ENCODE data around the gene PPARA.

Gene PPARA

GRCh38 chr22:46275455-46276122, 125.3 kb downstream of the PPARA start:
- no peak for DNase-seq (ENCODE audit: low read depth)

DNA sequence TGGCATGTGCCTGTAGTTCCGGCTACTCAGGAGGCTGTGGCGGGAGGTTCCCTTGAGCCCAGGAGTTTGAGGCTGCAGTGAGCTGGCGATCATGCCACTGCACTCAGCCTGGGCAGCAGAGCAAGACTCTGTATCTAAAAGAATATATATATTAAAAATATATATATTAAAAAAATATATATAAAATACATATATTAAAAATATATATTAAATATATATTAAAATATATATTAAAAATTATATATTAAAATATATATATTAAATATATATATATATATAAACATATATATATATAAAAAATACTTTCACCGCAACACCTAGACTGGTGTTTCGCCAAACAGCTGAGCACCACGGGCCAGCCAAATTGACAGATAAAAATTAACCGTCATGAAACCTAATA, 126.2 kb downstream of the PPARA start:
- no peak for DNase-seq (ENCODE audit: low read depth)

GRCh38 chr22:46278656-46279645, 128.6 kb downstream of the PPARA start:
- no peak for DNase-seq (ENCODE audit: low read depth)

- no peak for DNase-seq (ENCODE audit: low read depth)
Observed at GRCh38 chr22:46280063-46280817, 129.9 kb downstream of the PPARA start.

DNA sequence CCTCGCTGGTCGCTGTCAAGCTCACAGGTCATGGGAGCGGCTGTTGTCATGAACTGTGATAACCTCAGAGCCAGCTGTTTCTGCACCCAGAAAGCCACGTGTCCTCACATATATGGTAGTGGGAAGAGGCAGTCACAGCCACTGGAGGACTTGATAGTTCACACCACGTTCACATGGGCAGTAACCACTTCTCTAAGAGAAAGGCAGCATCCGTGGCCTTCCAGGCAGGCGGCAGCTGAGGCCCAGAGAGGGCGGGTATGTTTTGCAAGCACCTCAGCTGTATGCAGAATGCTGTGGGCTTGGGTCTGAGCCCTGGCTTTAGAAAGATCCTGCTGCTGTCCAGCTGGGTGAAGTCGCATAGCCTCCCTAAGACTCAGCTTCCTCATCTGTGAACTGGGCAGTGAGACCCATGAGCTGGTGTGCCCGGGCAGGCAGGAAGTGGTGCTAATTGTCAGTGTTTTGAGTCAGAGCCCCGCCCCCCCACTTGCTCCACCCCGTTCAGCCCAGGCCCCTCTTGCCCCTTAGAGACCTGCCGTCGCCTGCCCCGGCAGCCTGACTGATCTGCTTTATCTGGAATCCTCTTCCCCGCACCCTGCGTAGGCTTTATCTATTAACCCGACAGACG, 130.8 kb downstream of the PPARA start:
- DNase-seq (ENCODE audit: low read depth), result no peak

DNA sequence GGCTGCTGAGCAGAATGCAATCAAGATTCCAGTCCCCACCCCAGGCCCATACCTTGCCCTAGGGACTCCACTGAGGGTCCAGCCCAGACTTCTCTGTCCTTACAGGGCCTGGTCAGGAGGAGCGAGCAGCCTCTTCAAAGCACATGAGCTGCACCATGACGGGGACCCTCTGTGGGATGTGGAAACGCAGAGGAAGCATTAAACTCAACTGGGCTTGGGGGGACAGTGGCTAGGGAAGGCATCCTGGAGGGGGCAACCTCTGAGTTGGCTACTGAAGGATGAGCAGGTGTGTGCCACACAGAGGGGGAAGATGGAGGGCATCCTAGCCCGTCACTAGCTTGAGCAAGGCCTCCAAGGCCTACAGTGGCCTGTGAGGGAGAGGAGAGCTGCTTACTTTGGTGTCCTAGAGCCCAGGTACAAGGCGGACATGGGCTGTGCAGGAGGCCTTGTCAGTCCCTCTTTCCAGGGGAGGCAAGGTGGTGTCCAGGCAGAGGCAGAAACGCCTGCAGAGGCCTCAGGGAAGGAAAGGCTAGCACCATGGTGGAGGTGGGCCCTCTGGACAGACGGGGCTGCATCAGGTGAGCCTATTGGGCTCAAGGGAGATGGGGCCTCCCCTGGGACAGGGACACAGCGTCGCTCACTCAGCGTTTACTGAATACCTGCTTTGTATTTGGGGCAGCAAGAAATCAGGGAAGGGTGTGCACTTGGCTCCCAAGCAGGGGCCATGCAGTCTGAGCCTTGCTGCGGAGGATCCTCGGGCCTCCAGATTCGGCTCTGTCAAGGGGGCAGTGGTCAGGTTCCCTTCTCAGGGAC, 131.7 kb downstream of the PPARA start:
- no peak for DNase-seq (ENCODE audit: low read depth)

GRCh38 chr22:46286006-46286405, 135.7 kb downstream of the PPARA start:
- DNase-seq (ENCODE audit: low read depth), result no peak

- no peak for DNase-seq (ENCODE audit: low read depth)
Observed at GRCh38 chr22:46286941-46287872, 136.9 kb downstream of the PPARA start.

GRCh38 chr22:46287873-46288751, 137.8 kb downstream of the PPARA start:
- DNase-seq (ENCODE audit: low read depth), result no peak

DNA sequence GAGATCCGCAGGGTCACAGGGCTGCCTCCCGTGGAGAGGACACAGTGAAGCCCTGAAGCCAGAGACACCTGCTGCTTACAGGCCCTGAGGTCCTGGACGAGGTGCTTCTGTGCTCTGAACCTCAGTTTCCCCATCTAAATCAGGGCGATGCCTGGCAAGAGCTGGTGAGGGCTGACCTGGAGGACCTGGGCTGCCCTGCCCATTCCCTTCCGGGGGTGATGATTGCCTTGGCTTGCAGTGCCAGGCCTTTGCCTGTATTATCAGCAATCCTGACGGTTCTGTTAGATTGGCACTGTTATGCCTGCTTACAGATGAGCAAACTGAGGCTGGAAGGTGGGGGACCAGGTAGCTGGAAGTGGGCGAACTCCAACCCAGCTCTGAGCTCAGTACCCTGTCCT, 138.5 kb downstream of the PPARA start:
- DNase-seq (ENCODE audit: low read depth), result no peak

DNA sequence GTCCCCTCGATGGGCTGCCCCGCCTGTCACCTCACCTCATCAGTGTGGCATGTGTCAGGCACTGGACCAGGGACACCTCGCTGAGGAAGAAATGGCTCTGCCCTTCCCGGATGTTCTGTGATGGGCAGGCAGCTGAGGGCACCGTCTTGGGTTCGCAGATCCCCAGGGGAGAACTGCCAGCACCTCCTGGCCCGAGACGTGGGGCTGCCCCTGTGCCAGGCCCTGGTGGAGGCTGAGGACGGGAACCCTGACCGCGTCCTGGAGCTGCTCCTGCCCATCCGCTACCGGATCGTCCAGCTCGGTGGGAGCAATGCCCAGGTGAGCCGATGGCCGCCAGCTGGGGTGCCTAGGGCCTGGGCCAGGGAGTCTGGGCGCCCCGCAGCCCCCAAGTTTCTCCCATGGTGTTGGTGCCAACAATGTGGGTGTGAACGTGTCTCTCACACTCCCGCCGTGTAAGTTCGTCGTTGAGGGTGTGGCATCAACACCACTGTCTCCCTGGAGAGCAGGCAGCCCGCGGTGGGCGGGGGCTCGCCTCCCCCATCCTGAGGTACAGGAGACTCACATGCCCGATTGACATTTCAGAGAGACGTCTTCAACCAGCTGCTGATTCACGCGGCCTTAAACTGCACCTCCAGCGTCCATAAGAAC, 139.0 kb downstream of the PPARA start:
- DNase-seq (ENCODE audit: low read depth), result no peak

- no peak for DNase-seq (ENCODE audit: low read depth)
Observed at GRCh38 chr22:46290121-46290842, 140.0 kb downstream of the PPARA start.

DNA sequence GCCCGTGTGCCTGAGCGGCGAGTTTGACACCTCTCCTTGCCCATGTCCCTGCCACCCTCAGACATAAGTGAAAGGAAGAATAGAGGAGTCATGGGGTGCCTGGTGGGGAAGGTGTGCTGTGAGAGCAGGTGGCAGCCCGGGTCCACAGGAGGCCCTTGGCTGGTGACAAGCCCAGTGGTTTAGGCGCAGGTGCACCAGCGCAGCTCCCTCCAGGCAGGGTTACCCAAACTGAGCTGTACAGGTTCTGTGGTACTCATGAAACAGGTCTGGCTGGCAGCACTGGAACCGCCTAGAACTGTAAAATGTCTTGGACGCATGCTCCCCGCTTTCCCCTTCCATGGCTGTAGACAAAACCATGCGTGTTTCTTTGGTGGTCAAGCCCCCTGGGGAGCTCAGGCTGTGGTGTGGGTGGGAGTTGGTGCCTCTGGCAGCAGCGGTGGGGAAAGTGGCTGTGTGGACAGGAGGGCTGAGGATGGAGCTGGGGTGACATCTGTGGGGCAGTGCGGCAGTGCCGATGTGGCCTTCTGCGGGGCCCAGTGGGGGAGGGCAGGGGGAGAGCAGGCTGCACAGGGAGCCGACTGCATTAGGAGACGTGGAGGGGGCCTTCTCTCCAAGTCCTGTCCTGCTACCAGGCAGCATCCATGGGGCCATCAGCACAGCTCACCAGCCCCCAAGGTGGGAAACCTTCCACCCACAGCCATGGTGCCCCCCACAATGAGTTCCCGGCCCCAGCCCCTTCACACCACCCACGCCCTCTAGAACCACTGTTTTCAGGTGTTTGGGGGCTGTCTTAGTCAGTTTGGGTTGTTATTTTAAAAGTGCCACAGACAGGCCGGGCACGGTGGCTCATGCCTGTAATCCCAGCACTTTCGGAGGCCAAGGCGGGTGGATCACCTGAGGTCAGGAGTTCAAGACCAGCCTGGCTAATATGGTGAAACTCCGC, 140.8 kb downstream of the PPARA start:
- no peak for DNase-seq (ENCODE audit: low read depth)

DNA sequence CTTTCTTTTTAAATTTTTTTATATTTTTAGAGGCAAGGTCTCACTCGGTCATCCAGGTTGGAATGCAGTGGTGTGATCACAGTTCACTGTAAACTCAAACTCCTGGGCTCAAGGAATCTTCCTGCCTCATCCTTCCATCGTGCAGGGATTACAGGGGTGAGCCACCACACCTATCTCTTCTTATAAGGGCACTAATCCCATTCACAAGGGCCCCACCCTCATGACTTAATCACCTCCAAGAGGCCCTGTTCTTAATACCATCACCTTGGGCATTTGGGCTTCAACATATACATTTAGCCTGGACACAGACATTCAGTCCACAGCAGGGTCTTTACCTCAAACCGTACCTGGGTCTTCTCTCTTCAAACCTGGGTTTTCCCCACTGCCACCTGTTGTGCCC, 141.8 kb downstream of the PPARA start:
- no peak for DNase-seq (ENCODE audit: low read depth)

DNA sequence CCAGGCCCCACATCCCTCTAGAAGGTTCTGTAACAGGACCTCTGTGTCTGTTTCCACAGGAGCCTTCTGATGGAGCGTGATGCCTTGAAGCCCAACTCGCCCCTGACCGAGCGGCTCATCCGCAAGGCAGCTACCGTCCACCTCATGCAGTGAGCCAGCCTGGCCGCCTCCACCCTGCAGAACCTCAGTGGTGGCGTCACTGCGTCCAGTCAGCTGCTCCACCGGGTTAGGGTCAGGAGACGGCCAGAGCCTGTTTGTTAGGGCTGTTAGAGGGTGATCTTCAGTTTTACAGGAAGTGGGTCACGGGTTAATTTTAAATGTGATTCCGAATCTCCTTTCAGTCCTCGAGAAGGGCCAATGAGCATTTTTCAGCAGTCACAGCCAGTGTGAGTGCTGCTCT, 142.4 kb downstream of the PPARA start:
- no peak for DNase-seq (ENCODE audit: low read depth)

All from activated gamma-delta T cell treated with anti-CD3 and anti-CD28 coated beads, Interleukin-2, amount 50 U/mL, for 16 hours (primary cell).